Upper lobe of right lung (tissue), 1 donor: ENCODE results near the gene TTLL11. TPM values are rescaled to one million over a fixed set of nuclear protein-coding genes. Genes with fewer than 3 reads are reported as not detected.

Experiments
- ATAC-seq: fragments of 200-7000 bp; cut with Tn5 transposase; one replicate; pipeline ENCODE4 v1.9.1; 2020; ENCODE audit warnings: mild to moderate bottlenecking, moderate library complexity
- DNase-seq: peaks from one replicate; pipeline ENCODE4 v3.0.0-alpha.2; 2020
- H3K27ac ChIP-seq: fragments of 200-600 bp; one replicate; pipeline ENCODE4 v1.8.0; 2022
- H3K27me3 ChIP-seq: fragments of 200-600 bp; one replicate; pipeline ENCODE4 v1.8.0; 2022; ENCODE audit warnings: mild to moderate bottlenecking
- H3K36me3 ChIP-seq: fragments of 200-600 bp; one replicate; pipeline ENCODE4 v1.8.0; 2022
- H3K4me1 ChIP-seq: fragments of 200-600 bp; one replicate; pipeline ENCODE4 v1.8.0; 2022
- H3K4me3 ChIP-seq: fragments of 200-600 bp; one replicate; pipeline ENCODE4 v1.8.0; 2022; ENCODE audit warnings: mild to moderate bottlenecking
- H3K9me3 ChIP-seq: fragments of 200-600 bp; one replicate; pipeline ENCODE4 v1.8.0; 2022
- CTCF ChIP-seq: fragments of 200-600 bp; IDR thresholded peaks from one replicate; pipeline ENCODE4 v1.8.0; 2022; ENCODE audit warnings: antibody characterized with exemption
- intact Hi-C: fragments of 100-400 bp; cut with DNase I; formaldehyde crosslinking; loops from one replicate; pipeline ENCODE4 v1.11.0; 2022
- total RNA-seq: library from RNA; stranded (reverse); fragmentation: NEBNext Ultra II Directional; extraction: Animal tissue kit (Norgen Biotek cat#: 25700); gene quantifications from one replicate; pipeline ENCODE4 v1.2.1, GENCODE V29; 2021
- donor health status: DM: no; HTN: yes; CAD: no; lungs with severe emphysema.

Gene TTLL11
- total RNA-seq, 1 donor from 2014 or later, result 10.7 TPM

- intact Hi-C loops, result no loop called here
- ATAC-seq (no peak), DNase-seq (no peak)
- Histone ChIP-seq H3K9me3 (no peaks in the 10 kb centered on the region), H3K4me1 (no peaks in the 10 kb centered on the region), H3K27ac (no peak overlapping the region), H3K4me3 (no peak overlapping the region), H3K27me3 (no peaks in the 10 kb centered on the region), H3K36me3 (no peaks in the 10 kb centered on the region)
- TF ChIP-seq CTCF, result no peak
Observed at GRCh38 chr9:121815084-121815483, 278.0 kb downstream of the TTLL11 start.

GRCh38 chr9:121814594-121814993 is 278.5 kb downstream of the TTLL11 start:
- Histone ChIP-seq H3K4me1 (no peaks in the 10 kb centered on the region), H3K27me3 (no peaks in the 10 kb centered on the region), H3K27ac (no peak overlapping the region), H3K4me3 (no peak overlapping the region), H3K36me3 (no peaks in the 10 kb centered on the region), H3K9me3 (no peaks in the 10 kb centered on the region)
- no peak for TF ChIP-seq CTCF
- ATAC-seq, result no peak
- peak; percentile 56 for DNase-seq
- intact Hi-C loops, result no loop called here

GRCh38 chr9:121813519-121814210 is 279.4 kb downstream of the TTLL11 start:
- Histone ChIP-seq H3K27me3 (no peaks in the 10 kb centered on the region), H3K9me3 (no peaks in the 10 kb centered on the region), H3K36me3 (no peaks in the 10 kb centered on the region), H3K4me3 (no peak overlapping the region), H3K4me1 (no peaks in the 10 kb centered on the region), H3K27ac (no peak overlapping the region)
- DNase-seq (peak; percentile 35), ATAC-seq (no peak)
- TF ChIP-seq CTCF, result no peak
- intact Hi-C loops, result no loop called here

- Histone ChIP-seq H3K27ac (no peak overlapping the region), H3K4me3 (no peak overlapping the region), H3K4me1 (no peaks in the 10 kb centered on the region), H3K27me3 (no peaks in the 10 kb centered on the region), H3K36me3 (no peaks in the 10 kb centered on the region), H3K9me3 (no peaks in the 10 kb centered on the region)
- DNase-seq (peak; percentile 51), ATAC-seq (no peak)
- intact Hi-C loops, result no loop called here
- no peak for TF ChIP-seq CTCF
Observed at GRCh38 chr9:121812159-121812735, 280.9 kb downstream of the TTLL11 start.

- no peak for TF ChIP-seq CTCF
- ATAC-seq (no peak), DNase-seq (peak; percentile 45)
- Histone ChIP-seq H3K4me1 (no peaks in the 10 kb centered on the region), H3K27me3 (no peaks in the 10 kb centered on the region), H3K36me3 (no peaks in the 10 kb centered on the region), H3K4me3 (no peak overlapping the region), H3K27ac (no peak overlapping the region), H3K9me3 (no peaks in the 10 kb centered on the region)
- intact Hi-C loops, result no loop called here
Observed at GRCh38 chr9:121811751-121812150, 281.4 kb downstream of the TTLL11 start.
